Neural crest cell (in vitro differentiated cells): ENCODE data around the gene SETD7. TPM values are rescaled to one million over a fixed set of nuclear protein-coding genes. Genes with fewer than 3 reads are reported as not detected.

Experiments used
- DNase-seq: peaks from one replicate; pipeline ENCODE4 v3.0.0; 2021; ENCODE audit warnings: low read depth, mixed read lengths, low spot score
- H3K27ac Mint-ChIP-seq: one replicate; pipeline ENCODE4 v1.8.0; 2021; ENCODE audit warnings: mild to moderate bottlenecking, mixed read lengths; ENCODE audit not compliant: unreplicated experiment
- H3K27me3 Mint-ChIP-seq: 2 replicates; pipeline ENCODE4 v1.8.0; 2021; ENCODE audit warnings: low read depth, mild to moderate bottlenecking, mixed read lengths
- H3K36me3 Mint-ChIP-seq: 2 replicates; pipeline ENCODE4 v1.8.0; 2021; ENCODE audit warnings: low read depth, mild to moderate bottlenecking, mixed read lengths
- H3K4me1 Mint-ChIP-seq: 2 replicates; pipeline ENCODE4 v1.8.0; 2021; ENCODE audit warnings: mixed read lengths
- H3K4me3 Mint-ChIP-seq: one replicate; pipeline ENCODE4 v1.8.0; 2021; ENCODE audit warnings: mild to moderate bottlenecking, mixed read lengths
- H3K9me3 Mint-ChIP-seq: 2 replicates; pipeline ENCODE4 v1.8.0; 2021; ENCODE audit warnings: mixed read lengths
- CTCF ChIP-seq: fragments of 200-600 bp; sonication (generic); conservative IDR thresholded peaks from 2 replicates; pipeline ENCODE4 v1.5.0; 2021; ENCODE audit warnings: antibody characterized with exemption, mild to moderate bottlenecking
- total RNA-seq: library from RNA; stranded (reverse); gene quantifications from 2 replicates; pipeline ENCODE4 v1.2.1, GENCODE V29; 2021

Gene SETD7
- total RNA-seq, 1 donor from 2014 or later: 11.1 TPM

- H3K4me3 Mint-ChIP-seq: no peak overlapping the region
- H3K27me3 Mint-ChIP-seq: no peaks in the 10 kb centered on the region
- H3K27ac Mint-ChIP-seq: no peak overlapping the region
- peaks cover 16% of the 10 kb centered on the region for H3K36me3 Mint-ChIP-seq
- peaks cover 3% of the 10 kb centered on the region for H3K4me1 Mint-ChIP-seq
- no peaks in the 10 kb centered on the region for H3K9me3 Mint-ChIP-seq
- no peak for DNase-seq
- TF ChIP-seq CTCF: no peak
These were observed 40.5 kb downstream of the SETD7 start for GRCh38 chr4:139515531-139515958.

GRCh38 chr4:139514382-139515059, 41.5 kb downstream of the SETD7 start:
- Mint-ChIP-seq H3K36me3 (peaks cover 16% of the 10 kb centered on the region), H3K27me3 (no peaks in the 10 kb centered on the region), H3K27ac (no peak overlapping the region), H3K4me3 (no peak overlapping the region), H3K4me1 (no peaks in the 10 kb centered on the region), H3K9me3 (no peaks in the 10 kb centered on the region)
- no peak for DNase-seq
- TF ChIP-seq CTCF: no peak

- no peak for DNase-seq
- Mint-ChIP-seq H3K36me3 (peaks cover 6% of the 10 kb centered on the region), H3K9me3 (no peaks in the 10 kb centered on the region), H3K4me3 (no peak overlapping the region), H3K27me3 (no peaks in the 10 kb centered on the region), H3K27ac (no peak overlapping the region), H3K4me1 (no peaks in the 10 kb centered on the region)
- TF ChIP-seq CTCF: no peak
These were observed 44.7 kb downstream of the SETD7 start for GRCh38 chr4:139511320-139511719.

GRCh38 chr4:139509727-139510410, 46.1 kb downstream of the SETD7 start:
- no peaks in the 10 kb centered on the region for H3K4me1 Mint-ChIP-seq
- DNase-seq: no peak
- no peak overlapping the region for H3K27ac Mint-ChIP-seq

GRCh38 chr4:139508581-139509237, 47.3 kb downstream of the SETD7 start:
- Mint-ChIP-seq H3K27ac (peak overlapping the region; percentile 20), H3K36me3 (peaks cover 2% of the 10 kb centered on the region), H3K27me3 (no peaks in the 10 kb centered on the region), H3K4me3 (no peak overlapping the region), H3K4me1 (no peaks in the 10 kb centered on the region), H3K9me3 (no peaks in the 10 kb centered on the region)
- DNase-seq: no peak
- no peak for TF ChIP-seq CTCF

More at GRCh38 chr4:139509727-139510410, 46.1 kb downstream of the SETD7 start:
- TF ChIP-seq CTCF: peak; percentile 38
- no peaks in the 10 kb centered on the region for H3K27me3 Mint-ChIP-seq
- H3K4me3 Mint-ChIP-seq: no peak overlapping the region
- H3K36me3 Mint-ChIP-seq: peaks cover 3% of the 10 kb centered on the region
- no peaks in the 10 kb centered on the region for H3K9me3 Mint-ChIP-seq
